K562 (cell line): ENCODE measurements around the gene TBC1D16. TPM values are rescaled to one million over a fixed set of nuclear protein-coding genes. Genes with fewer than 3 reads are reported as not detected.
A peak's percentile ranks its signal among the peaks of the same experiment; 100 is the strongest.

Source experiments
- ATAC-seq: fragments of 200-7000 bp; cut with Tn5 transposase; 3 replicates; pipeline ENCODE4 v1.9.1; 2020; ENCODE audit warnings: moderate library complexity
- BruUV-seq: library from RNA; stranded (reverse); fragments of 400-500 nt; replicated peaks from 2 replicates; lab custom pipeline; 2021; lab: Mats Ljungman, UMichigan
- CTCF ChIA-PET: fragments of 300-600 bp; formaldehyde crosslinking; extraction: SDS; loops from one replicate; lab custom pipeline; 2021; ENCODE audit warnings: low intra/inter-chr PET ratio; lab: Yijun Ruan, JAX
- POLR2A ChIA-PET: fragments of 300-600, 350-650 bp; sonication (Branson Sonifier 250); formaldehyde crosslinking; extraction: SDS; loops from one replicate; lab custom pipeline; 2021; ENCODE audit warnings: antibody characterized with exemption, inconsistent platforms; lab: Yijun Ruan, JAX
- DNase-seq, 4 experiments: peaks; one replicate each; pipeline versions ENCODE4 v3.0.0 to v3.0.0-alpha.2; 2011 to 2018; ENCODE audit warnings: low spot score in 3 of 4, mixed read lengths in 3 of 4; ENCODE audit errors: extremely low read depth in 1 of 4
- FAIRE-seq: peaks from 2 replicates; lab custom pipeline; 2011; peaks lifted over from hg19 to GRCh38; lab: Jason Lieb, UNC
- H2AFZ ChIP-seq: 2 replicates; pipeline ENCODE4 v1.6.0; 2011; ENCODE audit warnings: low read depth, low read length, control low read depth, inconsistent platforms
- H3K27ac ChIP-seq: fragments of 200-600 bp; 3 replicates; pipeline ENCODE4 v1.8.0; 2011; ENCODE audit warnings: low read depth, mild to moderate bottlenecking, control low read depth, inconsistent platforms, low read length, moderate library complexity, mixed read lengths; ENCODE audit errors: extremely low read depth
- H3K27me3 ChIP-seq, 2 experiments: fragments of 300-600 bp in 1 of 2; 2 replicates in 1 of 2; 3 replicates in 1 of 2; pipeline versions ENCODE4 v1.6.0 to v1.8.0; 2011; ENCODE audit warnings: inconsistent platforms in 2 of 2, low read length in 2 of 2, mild to moderate bottlenecking in 1 of 2, mixed read lengths in 1 of 2, moderate library complexity in 1 of 2; ENCODE audit not compliant: control insufficient read depth in 2 of 2, insufficient read depth in 2 of 2
- H3K36me3 ChIP-seq: fragments of 300-600 bp; 3 replicates; pipeline ENCODE4 v1.8.0; 2011; ENCODE audit warnings: mild to moderate bottlenecking, low read length, inconsistent platforms; ENCODE audit not compliant: control insufficient read depth, insufficient read depth
- H3K4me1 ChIP-seq, 2 experiments: fragments of 200-600 bp in 1 of 2; replicated peaks in 1 of 2; 2 replicates in 1 of 2; 3 replicates in 1 of 2; pipeline versions ENCODE4 v1.5.1 to v1.8.0; 2011; ENCODE audit warnings: inconsistent platforms in 2 of 2, low read length in 2 of 2, mild to moderate bottlenecking in 1 of 2, mixed read lengths in 1 of 2, moderate library complexity in 1 of 2; ENCODE audit not compliant: control insufficient read depth in 2 of 2, insufficient read depth in 2 of 2
- H3K4me2 ChIP-seq: 2 replicates; pipeline ENCODE4 v1.6.1; 2011; ENCODE audit warnings: low read length, control low read depth, inconsistent platforms, mixed read lengths; ENCODE audit not compliant: insufficient read depth
- H3K4me3 ChIP-seq: fragments of 200-600 bp; sonication (generic), shearing (Covaris generic); 2 replicates; pipeline ENCODE4 v1.5.1; 2016; ENCODE audit warnings: control low read depth, inconsistent platforms
- H3K79me2 ChIP-seq: fragments of 200-600 bp; 3 replicates; pipeline ENCODE4 v1.8.0; 2011; ENCODE audit warnings: low read length, inconsistent platforms; ENCODE audit not compliant: control insufficient read depth, insufficient read depth
- H3K9ac ChIP-seq, 2 experiments: 2 replicates each; pipeline versions ENCODE4 v1.6.0 to v1.6.1; 2011; ENCODE audit warnings: low read depth in 2 of 2, low read length in 2 of 2, control low read depth in 1 of 2, inconsistent platforms in 1 of 2, mild to moderate bottlenecking in 1 of 2, mixed read lengths in 1 of 2; ENCODE audit not compliant: insufficient read depth in 1 of 2
- H3K9me1 ChIP-seq: one replicate; pipeline ENCODE4 v1.6.0; 2011; ENCODE audit warnings: inconsistent platforms, mild to moderate bottlenecking, low read length, moderate library complexity; ENCODE audit not compliant: control insufficient read depth, insufficient read depth
- H3K9me3 ChIP-seq: replicated peaks from 2 replicates; pipeline ENCODE4 v1.5.1; 2011; ENCODE audit warnings: low read depth, low read length, inconsistent platforms; ENCODE audit not compliant: control insufficient read depth, insufficient read depth
- H4K20me1 ChIP-seq: replicated peaks from 2 replicates; pipeline ENCODE4 v1.6.1; 2011; ENCODE audit warnings: low read length, inconsistent platforms, mixed read lengths; ENCODE audit not compliant: control insufficient read depth, insufficient read depth
- ARID3A ChIP-seq: IDR thresholded peaks from 2 replicates; pipeline ENCODE4 v1.6.1; 2012; ENCODE audit warnings: low read depth, low read length, improper control_type of control experiment, borderline replicate concordance
- DIDO1 ChIP-seq: fragments of 450-650 bp; IDR thresholded peaks from 2 replicates; pipeline ENCODE4 v1.6.1; 2016; ENCODE audit warnings: low read depth, missing biosample characterization, missing genetic modification characterization
- EHMT2 ChIP-seq: fragments of 450-650 bp; IDR thresholded peaks from 2 replicates; pipeline ENCODE4 v1.6.1; 2018; ENCODE audit warnings: antibody characterized with exemption
- ETV1 ChIP-seq: fragments of 450-650 bp; conservative IDR thresholded peaks from 2 replicates; pipeline ENCODE4 v1.6.1; 2016; ENCODE audit warnings: missing genetic modification characterization, control low read depth, low read depth, missing compliant biosample characterization
- MYBL2 ChIP-seq, 2 experiments: fragments of 450-650 bp in 1 of 2; sonication (generic) in 1 of 2; formaldehyde crosslinking in 1 of 2; IDR thresholded peaks; 2 replicates each; pipeline versions ENCODE4 v1.6.1 to v1.8.1; 2017 to 2022; ENCODE audit warnings: borderline replicate concordance in 1 of 2, inconsistent platforms in 1 of 2, low read depth in 1 of 2, mild to moderate bottlenecking in 1 of 2, missing genetic modification reagents in 1 of 2, moderate library complexity in 1 of 2
- NCOA1 ChIP-seq: fragments of 450-650 bp; IDR thresholded peaks from 2 replicates; pipeline ENCODE4 v1.6.1; 2016; ENCODE audit warnings: low read depth
- RBM15 ChIP-seq: fragments of 200-400 bp; formaldehyde crosslinking; IDR thresholded peaks from 2 replicates; pipeline ENCODE4 v1.6.1; 2018; ENCODE audit warnings: mild to moderate bottlenecking, low read length, moderate library complexity; ENCODE audit not compliant: insufficient read depth
- SMARCA5 ChIP-seq: fragments of 450-650 bp; IDR thresholded peaks from 2 replicates; pipeline ENCODE4 v1.6.1; 2016
- THAP7 ChIP-seq: fragments of 250-450 bp; sonication (Bioruptor Pico); IDR thresholded peaks from 2 replicates; pipeline ENCODE4 v1.5.0; 2021
- WGBS: fragments of 100-300 bp; shearing (Covaris generic); methylation state at CpG from one replicate; pipeline ENCODE4 v1.1.6; 2016; ENCODE audit warnings: low coverage, mixed read lengths; ENCODE audit not compliant: insufficient coverage; ENCODE audit errors: missing lambda C conversion rate; 5-methylcytosine and 5-hydroxymethylcytosine counted together
- in situ Hi-C: fragments of 300-500 bp; cut with MboI; formaldehyde crosslinking; loops from 4 replicates; pipeline ENCODE4 v1.15.0; 2018; ENCODE audit warnings: inconsistent platforms, mixed read lengths
- intact Hi-C: fragments of 100-400 bp; cut with micrococcal nuclease; formaldehyde crosslinking; loops from 2 replicates; pipeline ENCODE4 v1.14.2; 2022
- polyA plus RNA-seq, 8 experiments: library from polyadenylated mRNA; depleted of rRNA in 4 of 8; stranded (reverse) in 5 of 8; unstranded in 3 of 8; fragments of >200 nt; fragmentation: Nextera tagmentation in 2 of 8; fragmentation: Illumina TruSeq in 1 of 8; extraction: Ambion mirVana in 2 of 8; extraction: Trizol in 1 of 8; gene quantifications; 2 replicates each; pipeline versions ENCODE4 v1.2.1 to v1.2.3, GENCODE V29; 2011 to 2014; ENCODE audit warnings: inconsistent platforms in 1 of 8, missing spikeins in 1 of 8
- total RNA-seq, 7 experiments: library from RNA; depleted of rRNA in 6 of 7; stranded (reverse); fragments of >200 nt in 6 of 7; fragmentation: Illumina TruSeq in 2 of 7; extraction: Trizol in 2 of 7; gene quantifications; 2 replicates each; pipeline versions ENCODE4 v1.2.1 to v1.2.3, GENCODE V29; 2011 to 2021; ENCODE audit warnings: low replicate concordance in 1 of 7
- TF ChIP-seq, protein P1 (sequence below): fragments of 450-650 bp; IDR thresholded peaks from 2 replicates; pipeline ENCODE4 v1.6.1; 2017; ENCODE audit warnings: antibody characterized with exemption

TBC1D16 gene
- total and polyA plus RNA-seq, 9 of the 15 experiments (the other 6 are each of a cell fraction or from before 2014, with no cell fraction given): 0.01 to 0.20 (median 0.03) TPM; not detected in 1

GRCh38 chr17:80053102-80053501, 17.4 kb upstream of the TBC1D16 start:
- ChIA-PET CTCF (no interaction called here), POLR2A (no interaction called here)
- Histone ChIP-seq H3K27ac (no peak overlapping the region), H3K27me3 (peaks cover 44 to 71% of the 10 kb centered on the region in 2 experiments; a peak in 4 of 5 replicates), H3K4me2 (no peak overlapping the region), H3K4me1 (no peaks in the 10 kb centered on the region), H2AFZ (no peak overlapping the region), H4K20me1 (no peaks in the 10 kb centered on the region), H3K36me3 (no peaks in the 10 kb centered on the region), H3K79me2 (no peaks in the 10 kb centered on the region), H3K9ac (no peak overlapping the region), H3K4me3 (no peak overlapping the region), H3K9me3 (no peaks in the 10 kb centered on the region), H3K9me1 (no peaks in the 10 kb centered on the region)
- ATAC-seq: no peak
- no TSS peak for BruUV-seq
- peak; percentile 19 for FAIRE-seq
- intact Hi-C loops (no loop called here), in situ Hi-C loops (no loop called here)
- no peak for TF ChIP-seq EHMT2
- no peak for TF ChIP-seq NCOA1
- no peak for TF ChIP-seq MYBL2 (IDR thresholded peaks at IDR 0.05; ENCODE audit: low read depth)
- no peak for TF ChIP-seq MYBL2 (CRISPR knock-in tag; IDR thresholded peaks at IDR 0.05; ENCODE audit: borderline replicate concordance)
- 11% methylated on average over 10 of the region's 10 CpGs for WGBS
- no peak for DNase-seq

- ATAC-seq: no peak
- CTCF ChIA-PET: no interaction called here
- in situ Hi-C loops: no loop called here
- H3K9ac ChIP-seq: no peak overlapping the region
- no peak overlapping the region for H3K4me3 ChIP-seq
- H3K4me1 ChIP-seq: no peaks in the 10 kb centered on the region
- no peak for FAIRE-seq
- no peaks in the 10 kb centered on the region for H3K9me1 ChIP-seq
- no TSS peak for BruUV-seq
- no peak overlapping the region for H3K4me2 ChIP-seq
- intact Hi-C loops: no loop called here
- H4K20me1 ChIP-seq: no peaks in the 10 kb centered on the region
- H3K36me3 ChIP-seq: no peaks in the 10 kb centered on the region
- H2AFZ ChIP-seq: no peak overlapping the region
- H3K27ac ChIP-seq: no peak overlapping the region
- no peak for DNase-seq
- peaks cover 47 to 72% of the 10 kb centered on the region in 2 experiments for H3K27me3 ChIP-seq
- H3K9me3 ChIP-seq: no peaks in the 10 kb centered on the region
- TF ChIP-seq ARID3A (no peak), DIDO1 (tag) (no peak), ETV1 (tag) (no peak), THAP7 (CRISPR knock-in tag) (no peak), SMARCA5 (no peak), RBM15 (no peak)
- TF ChIP-seq, protein P1, sequence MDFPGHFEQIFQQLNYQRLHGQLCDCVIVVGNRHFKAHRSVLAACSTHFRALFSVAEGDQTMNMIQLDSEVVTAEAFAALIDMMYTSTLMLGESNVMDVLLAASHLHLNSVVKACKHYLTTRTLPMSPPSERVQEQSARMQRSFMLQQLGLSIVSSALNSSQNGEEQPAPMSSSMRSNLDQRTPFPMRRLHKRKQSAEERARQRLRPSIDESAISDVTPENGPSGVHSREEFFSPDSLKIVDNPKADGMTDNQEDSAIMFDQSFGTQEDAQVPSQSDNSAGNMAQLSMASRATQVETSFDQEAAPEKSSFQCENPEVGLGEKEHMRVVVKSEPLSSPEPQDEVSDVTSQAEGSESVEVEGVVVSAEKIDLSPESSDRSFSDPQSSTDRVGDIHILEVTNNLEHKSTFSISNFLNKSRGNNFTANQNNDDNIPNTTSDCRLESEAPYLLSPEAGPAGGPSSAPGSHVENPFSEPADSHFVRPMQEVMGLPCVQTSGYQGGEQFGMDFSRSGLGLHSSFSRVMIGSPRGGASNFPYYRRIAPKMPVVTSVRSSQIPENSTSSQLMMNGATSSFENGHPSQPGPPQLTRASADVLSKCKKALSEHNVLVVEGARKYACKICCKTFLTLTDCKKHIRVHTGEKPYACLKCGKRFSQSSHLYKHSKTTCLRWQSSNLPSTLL: no peak
- H3K79me2 ChIP-seq: no peaks in the 10 kb centered on the region
- WGBS: 9% methylated on average over 11 of the region's 11 CpGs
- POLR2A ChIA-PET: no interaction called here
Measured at GRCh38 chr17:80051681-80052080, 16.0 kb upstream of the TBC1D16 start.
